ENCODE data around the gene BCOR.

The BCOR gene

DNA sequence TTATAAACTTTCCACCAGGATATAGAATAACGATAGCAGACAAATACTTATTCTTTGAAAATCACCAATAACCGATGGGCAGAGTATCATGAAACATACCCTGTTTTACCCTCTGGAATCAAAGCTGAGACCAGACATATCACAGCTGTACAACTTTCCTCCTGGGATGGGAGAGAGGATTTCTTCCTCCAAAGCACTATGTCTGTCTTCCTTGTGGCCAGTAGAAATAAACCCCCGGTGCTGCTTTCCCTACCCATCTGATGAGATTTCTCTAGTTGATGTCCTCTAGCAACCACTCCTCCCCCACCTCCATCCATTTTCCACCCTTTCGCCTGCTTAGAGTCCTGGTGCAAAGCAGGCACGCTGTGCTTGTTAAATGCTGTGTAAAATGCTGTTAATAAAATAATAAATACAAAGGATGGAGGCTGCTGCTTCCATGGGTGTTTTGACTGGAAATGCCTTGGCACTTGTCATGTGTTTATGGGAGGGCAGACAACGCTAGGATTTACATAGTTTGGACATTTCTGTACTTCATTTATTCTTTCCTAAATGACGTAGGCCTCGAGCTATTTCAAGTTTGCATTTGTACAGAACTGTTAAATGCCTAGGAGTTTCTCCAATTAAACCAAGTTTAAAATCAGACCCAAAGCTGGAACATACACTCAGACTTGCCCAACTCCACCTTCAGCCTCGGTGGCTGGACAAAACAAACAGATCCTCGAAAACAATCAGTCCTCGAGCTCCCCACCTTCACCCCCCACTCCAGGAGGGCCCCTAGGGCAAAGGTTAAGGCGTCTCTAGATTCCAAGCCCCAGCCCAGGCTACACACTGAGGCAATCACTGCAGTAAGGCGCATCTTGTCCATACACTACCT, 10.1 kb downstream of the BCOR start:
- TF ChIP-seq, protein P1, sequence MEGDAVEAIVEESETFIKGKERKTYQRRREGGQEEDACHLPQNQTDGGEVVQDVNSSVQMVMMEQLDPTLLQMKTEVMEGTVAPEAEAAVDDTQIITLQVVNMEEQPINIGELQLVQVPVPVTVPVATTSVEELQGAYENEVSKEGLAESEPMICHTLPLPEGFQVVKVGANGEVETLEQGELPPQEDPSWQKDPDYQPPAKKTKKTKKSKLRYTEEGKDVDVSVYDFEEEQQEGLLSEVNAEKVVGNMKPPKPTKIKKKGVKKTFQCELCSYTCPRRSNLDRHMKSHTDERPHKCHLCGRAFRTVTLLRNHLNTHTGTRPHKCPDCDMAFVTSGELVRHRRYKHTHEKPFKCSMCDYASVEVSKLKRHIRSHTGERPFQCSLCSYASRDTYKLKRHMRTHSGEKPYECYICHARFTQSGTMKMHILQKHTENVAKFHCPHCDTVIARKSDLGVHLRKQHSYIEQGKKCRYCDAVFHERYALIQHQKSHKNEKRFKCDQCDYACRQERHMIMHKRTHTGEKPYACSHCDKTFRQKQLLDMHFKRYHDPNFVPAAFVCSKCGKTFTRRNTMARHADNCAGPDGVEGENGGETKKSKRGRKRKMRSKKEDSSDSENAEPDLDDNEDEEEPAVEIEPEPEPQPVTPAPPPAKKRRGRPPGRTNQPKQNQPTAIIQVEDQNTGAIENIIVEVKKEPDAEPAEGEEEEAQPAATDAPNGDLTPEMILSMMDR (IDR thresholded peaks at IDR 0.05): no peak
- Histone ChIP-seq H3K4me3 (ENCODE audit: low read depth in 1 of 2, low read length in 1 of 2) (no peak overlapping the region), H3K4me1 (ENCODE audit: control insufficient read depth in 1 of 2, insufficient read depth in 1 of 2, low read depth in 1 of 2, low read length in 1 of 2) (peaks cover 19 to 22% of the 10 kb centered on the region in 2 experiments)

DNA sequence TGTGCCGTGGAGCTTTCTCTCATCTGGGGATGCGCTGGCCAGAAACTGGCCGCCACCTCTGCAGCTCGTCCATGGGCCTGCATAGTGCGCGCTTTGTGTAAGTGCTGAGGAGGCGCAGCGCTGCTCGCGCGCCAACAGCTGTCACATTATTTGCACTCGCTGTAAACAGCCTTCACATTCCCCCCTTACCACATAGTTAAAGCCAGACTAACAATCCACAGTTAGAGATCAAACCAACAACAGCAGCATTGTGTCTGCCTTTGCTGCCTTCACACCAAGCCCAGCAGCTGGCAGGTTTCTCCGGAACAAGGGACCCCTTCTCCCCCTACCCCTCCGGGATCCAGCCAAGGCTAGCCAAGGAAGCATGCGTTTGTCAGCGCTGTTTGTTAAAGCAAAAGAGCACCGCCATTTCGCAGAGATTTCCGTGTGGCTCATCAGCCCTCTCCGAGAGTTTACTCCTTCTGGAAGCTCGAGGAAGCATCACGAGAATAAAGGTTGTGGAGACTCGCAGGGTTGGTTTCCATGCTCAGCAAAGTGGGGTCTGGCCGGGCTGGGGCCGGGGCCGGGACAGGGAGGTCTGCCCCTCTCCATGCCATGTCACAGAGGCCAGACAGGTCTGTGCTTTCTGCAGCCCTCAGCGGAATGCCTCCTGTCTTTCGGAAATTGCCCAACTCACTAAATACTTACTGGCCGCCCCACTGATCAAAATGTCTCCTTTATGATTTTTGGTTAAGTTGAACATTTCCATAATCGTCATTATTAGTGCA, 11.0 kb downstream of the BCOR start:
- peaks cover 24 to 27% of the 10 kb centered on the region in 2 experiments for H3K4me1 ChIP-seq (ENCODE audit: control insufficient read depth in 1 of 2, insufficient read depth in 1 of 2, low read depth in 1 of 2, low read length in 1 of 2)

More for the DNA sequence above, 10.1 kb downstream of the BCOR start:
- Histone ChIP-seq H3K36me3 (no peaks in the 10 kb centered on the region), H3K9me3 (no peaks in the 10 kb centered on the region), H3K27ac (no peak overlapping the region), H3K27me3 (no peaks in the 10 kb centered on the region)

DNA sequence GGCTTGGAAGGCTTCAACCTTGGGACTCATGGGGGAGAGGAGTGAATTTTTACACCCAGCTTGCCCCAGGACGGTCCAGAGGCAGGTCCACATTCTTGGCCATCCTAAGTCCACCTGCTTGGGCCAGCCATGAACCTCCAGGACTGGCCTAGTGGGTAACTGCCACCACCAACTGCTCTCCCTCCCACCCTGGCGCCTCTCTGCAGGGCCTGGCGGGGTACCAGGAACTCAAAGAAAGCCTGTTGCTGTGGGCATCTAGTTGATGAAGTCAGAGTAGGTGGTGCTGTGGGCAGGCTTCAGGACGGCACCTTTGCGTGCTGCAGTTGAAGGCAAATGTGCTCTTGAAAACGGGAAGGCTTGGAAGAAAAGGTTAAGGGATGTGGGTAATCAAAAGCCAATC, 12.0 kb downstream of the BCOR start:
- Histone ChIP-seq H3K9me3 (no peaks in the 10 kb centered on the region), H3K4me3 (ENCODE audit: low read depth in 1 of 2, low read length in 1 of 2) (no peak overlapping the region), H3K4me1 (ENCODE audit: control insufficient read depth in 1 of 2, insufficient read depth in 1 of 2, low read depth in 1 of 2, low read length in 1 of 2) (peaks cover 21 to 23% of the 10 kb centered on the region in 2 experiments), H3K27me3 (no peaks in the 10 kb centered on the region), H3K27ac (no peak overlapping the region), H3K36me3 (no peaks in the 10 kb centered on the region)
- TF ChIP-seq, protein P1 (IDR thresholded peaks at IDR 0.05): no peak

More for the DNA sequence above, 11.0 kb downstream of the BCOR start:
- Histone ChIP-seq H3K27me3 (no peaks in the 10 kb centered on the region), H3K36me3 (no peaks in the 10 kb centered on the region), H3K9me3 (no peaks in the 10 kb centered on the region), H3K27ac (no peak overlapping the region), H3K4me3 (ENCODE audit: low read depth in 1 of 2, low read length in 1 of 2) (no peak overlapping the region)
- TF ChIP-seq, protein P1 (IDR thresholded peaks at IDR 0.05): no peak

DNA sequence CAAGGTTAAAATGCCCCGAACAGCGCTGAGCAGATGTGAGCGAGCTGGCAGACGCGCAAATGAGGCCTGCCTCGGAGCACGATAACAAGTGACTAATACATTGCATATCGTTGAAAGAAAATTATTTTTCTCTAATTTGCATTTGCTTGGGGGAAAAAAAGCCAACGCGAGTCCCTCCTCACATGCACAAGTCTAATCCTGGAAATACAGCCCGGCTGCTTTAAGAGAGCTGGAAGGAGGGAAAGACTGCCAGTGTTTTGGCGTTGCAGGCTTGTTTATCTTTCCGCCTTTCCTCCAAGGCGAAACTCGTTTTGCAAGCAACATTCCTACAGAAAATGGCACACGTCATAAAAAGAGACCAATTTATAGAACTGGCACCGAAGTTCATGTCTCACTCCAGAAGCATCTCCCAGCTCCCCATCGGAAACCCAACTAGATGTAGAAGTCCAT, 12.6 kb downstream of the BCOR start:
- Histone ChIP-seq H3K4me1 (ENCODE audit: control insufficient read depth in 1 of 2, insufficient read depth in 1 of 2, low read depth in 1 of 2, low read length in 1 of 2) (peaks cover 17 to 19% of the 10 kb centered on the region in 2 experiments), H3K9me3 (no peaks in the 10 kb centered on the region), H3K27ac (no peak overlapping the region), H3K27me3 (no peaks in the 10 kb centered on the region), H3K4me3 (ENCODE audit: low read depth in 1 of 2, low read length in 1 of 2) (no peak overlapping the region), H3K36me3 (no peaks in the 10 kb centered on the region)
- TF ChIP-seq, protein P1 (IDR thresholded peaks at IDR 0.05): no peak

DNA sequence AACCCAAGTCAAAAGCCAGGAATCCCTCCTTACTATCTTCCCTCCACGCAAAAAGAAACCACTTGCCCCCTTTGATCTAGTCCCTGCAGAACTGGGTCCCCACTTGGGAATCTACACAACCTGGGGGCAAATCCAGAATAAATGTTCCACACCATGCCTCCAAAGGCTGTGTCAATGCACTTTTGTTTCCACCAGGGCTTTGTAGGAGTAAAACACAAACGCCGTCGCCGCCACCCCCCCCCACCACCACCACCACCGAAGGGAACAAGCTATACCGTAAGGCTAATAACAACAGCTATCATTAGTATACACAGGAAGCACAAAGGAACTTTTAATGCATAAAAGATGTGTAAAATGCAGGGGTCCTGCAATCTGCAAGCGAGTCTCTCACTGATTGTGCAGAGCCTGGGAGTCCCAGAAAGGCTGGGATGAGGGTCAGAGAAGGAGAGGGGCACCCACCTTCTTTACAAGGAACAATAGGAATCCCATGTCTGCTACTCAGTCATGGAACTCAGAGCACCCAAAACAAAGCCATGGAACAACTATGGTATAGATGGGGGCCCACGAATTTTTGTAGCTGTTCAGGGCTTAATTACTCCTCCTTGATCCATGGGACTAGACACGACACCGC, 13.2 kb downstream of the BCOR start:
- no peaks in the 10 kb centered on the region for H3K27me3 ChIP-seq
- H3K36me3 ChIP-seq: no peaks in the 10 kb centered on the region
- no peaks in the 10 kb centered on the region for H3K9me3 ChIP-seq
- H3K27ac ChIP-seq: no peak overlapping the region
- no peak overlapping the region for H3K4me3 ChIP-seq (ENCODE audit: low read depth in 1 of 2, low read length in 1 of 2)
- TF ChIP-seq, protein P1 (IDR thresholded peaks at IDR 0.05): no peak
- peaks cover 12 to 17% of the 10 kb centered on the region in 2 experiments for H3K4me1 ChIP-seq (ENCODE audit: control insufficient read depth in 1 of 2, insufficient read depth in 1 of 2, low read depth in 1 of 2, low read length in 1 of 2)

All from neutrophil (primary cell).